Skeletal muscle tissue (tissue), 4 donors: ENCODE measurements around the gene NSD2. TPM values are rescaled to one million over a fixed set of nuclear protein-coding genes. Genes with fewer than 3 reads are reported as not detected.
"Not testable (repeated sequence)": the region's sequence is repeated elsewhere in the genome, so short reads cannot be mapped to it uniquely, and the experiment has no call there.

Experiments
- H3K27ac ChIP-seq: one replicate; pipeline ENCODE4 v1.7.0; 2013; ENCODE audit warnings: mild to moderate bottlenecking, low read depth, low read length, inconsistent platforms
- H3K27me3 ChIP-seq, 3 donors: one replicate each; pipeline ENCODE4 v1.7.0; 2013; ENCODE audit warnings: low read length in 3 of 3; ENCODE audit not compliant: control insufficient read depth in 3 of 3, insufficient read depth in 3 of 3
- H3K36me3 ChIP-seq, 3 donors: one replicate each; pipeline ENCODE4 v1.7.0; 2013; ENCODE audit warnings: low read length in 3 of 3; ENCODE audit not compliant: control insufficient read depth in 3 of 3, insufficient read depth in 3 of 3
- H3K4me1 ChIP-seq, 3 donors: one replicate each; pipeline ENCODE4 v1.7.0; 2013; ENCODE audit warnings: low read length in 3 of 3, mild to moderate bottlenecking in 3 of 3; ENCODE audit not compliant: control insufficient read depth in 3 of 3, insufficient read depth in 3 of 3
- H3K4me3 ChIP-seq, 3 donors: one replicate each; pipeline ENCODE4 v1.7.0; 2013; ENCODE audit warnings: low read length in 3 of 3
- H3K9ac ChIP-seq, 3 donors: one replicate each; pipeline ENCODE4 v1.7.0; 2013; ENCODE audit warnings: low read length in 3 of 3, mild to moderate bottlenecking in 3 of 3, moderate library complexity in 2 of 3, low read depth in 1 of 3
- H3K9me3 ChIP-seq, 3 donors: one replicate each; pipeline ENCODE4 v1.7.0; 2013; ENCODE audit warnings: low read length in 3 of 3; ENCODE audit not compliant: control insufficient read depth in 3 of 3
- total RNA-seq: library from RNA; depleted of rRNA; stranded (reverse); fragments of >200 nt; gene quantifications from one replicate; pipeline ENCODE4 v1.2.3, GENCODE V29; 2014
- donor health status: Osteomylitis.

NSD2 gene
- total RNA-seq, 1 donor from 2014 or later: 41.8 TPM

DNA sequence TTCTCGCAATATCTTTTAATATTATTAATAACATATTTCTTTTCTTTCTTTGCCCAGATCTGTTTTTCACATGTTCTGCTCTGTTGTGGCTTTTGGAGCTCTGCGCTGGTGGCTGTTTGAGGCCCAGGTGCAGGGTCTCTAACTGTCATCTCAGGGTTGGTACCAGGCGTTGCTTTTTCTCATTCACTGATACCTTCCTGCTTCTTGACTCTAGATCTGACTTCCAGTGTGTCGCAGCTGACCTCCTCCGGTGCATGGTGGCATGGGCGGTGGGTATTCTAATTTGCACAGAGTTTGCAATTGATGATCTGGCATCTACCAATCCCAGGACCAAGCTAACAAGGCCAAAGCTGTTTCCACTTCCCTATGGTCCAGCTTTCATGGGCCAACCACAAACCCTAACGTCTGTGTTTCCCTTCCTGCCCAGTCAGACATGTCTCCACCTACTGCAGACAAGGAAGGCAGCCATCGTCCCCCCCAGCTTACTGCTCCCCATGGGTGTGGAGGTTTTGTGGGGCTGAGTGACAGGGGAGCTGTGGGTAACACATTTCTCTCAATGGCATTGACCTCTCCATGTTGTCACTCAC, 40.5 kb upstream of the NSD2 start:
- Histone ChIP-seq H3K27ac (no peak overlapping the region), H3K36me3 (peaks cover 54 to 58% (median 55%) of the 10 kb centered on the region in 3 donors), H3K4me3 (no peak overlapping the region), H3K9me3 (no peaks in the 10 kb centered on the region), H3K9ac (no peak overlapping the region), H3K27me3 (no peaks in the 10 kb centered on the region), H3K4me1 (no peaks in the 10 kb centered on the region)

DNA sequence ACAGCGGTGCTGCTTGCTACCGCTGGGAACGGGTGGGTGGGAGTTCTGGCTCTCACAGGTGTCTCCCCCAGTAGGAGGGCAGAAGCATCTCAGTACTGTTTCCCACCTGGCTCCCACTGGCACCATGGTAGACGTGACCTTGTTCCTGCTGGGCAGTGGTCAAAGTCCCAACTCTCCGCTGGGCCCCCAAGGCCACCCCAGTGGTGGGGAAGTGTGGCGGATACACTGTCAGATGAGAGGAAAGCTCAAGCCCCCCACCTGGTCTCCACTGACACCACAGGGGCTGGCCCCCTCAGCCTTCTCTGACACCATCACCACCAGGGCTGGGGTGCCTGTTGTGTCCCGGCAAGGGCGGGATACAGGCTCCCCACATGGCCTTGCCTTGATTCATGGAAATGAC, 39.9 kb upstream of the NSD2 start:
- Histone ChIP-seq H3K4me1 (no peaks in the 10 kb centered on the region), H3K4me3 (no peak overlapping the region), H3K27me3 (no peaks in the 10 kb centered on the region), H3K9ac (no peak overlapping the region), H3K36me3 (peaks cover 54 to 56% (median 54%) of the 10 kb centered on the region in 3 donors), H3K27ac (no peak overlapping the region), H3K9me3 (no peaks in the 10 kb centered on the region)

DNA sequence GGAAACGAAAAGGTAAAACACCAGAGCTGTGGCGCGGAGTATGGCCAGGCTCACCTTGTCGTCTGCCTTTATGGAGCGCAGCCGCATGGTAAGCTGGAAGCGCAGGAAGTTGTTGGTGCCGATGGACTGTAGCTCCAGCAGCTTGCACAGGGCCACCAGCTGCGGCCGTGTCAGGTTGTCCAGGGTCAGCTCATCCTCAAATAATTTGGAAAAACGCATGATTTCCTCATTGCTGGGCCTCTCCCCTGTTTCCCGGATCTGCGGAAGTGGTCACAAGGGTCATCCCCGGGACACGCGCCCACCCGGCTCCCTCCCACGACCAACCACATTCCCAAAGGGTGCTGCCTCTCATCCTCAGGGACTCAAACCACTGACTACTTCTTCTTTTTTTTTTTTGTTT, 38.5 kb upstream of the NSD2 start:
- no peak overlapping the region for H3K9ac ChIP-seq
- no peaks in the 10 kb centered on the region for H3K27me3 ChIP-seq
- no peaks in the 10 kb centered on the region for H3K4me1 ChIP-seq
- peaks cover 54 to 59% (median 57%) of the 10 kb centered on the region in 3 donors for H3K36me3 ChIP-seq
- H3K4me3 ChIP-seq: no peak overlapping the region
- H3K27ac ChIP-seq: no peak overlapping the region
- H3K9me3 ChIP-seq: no peaks in the 10 kb centered on the region

DNA sequence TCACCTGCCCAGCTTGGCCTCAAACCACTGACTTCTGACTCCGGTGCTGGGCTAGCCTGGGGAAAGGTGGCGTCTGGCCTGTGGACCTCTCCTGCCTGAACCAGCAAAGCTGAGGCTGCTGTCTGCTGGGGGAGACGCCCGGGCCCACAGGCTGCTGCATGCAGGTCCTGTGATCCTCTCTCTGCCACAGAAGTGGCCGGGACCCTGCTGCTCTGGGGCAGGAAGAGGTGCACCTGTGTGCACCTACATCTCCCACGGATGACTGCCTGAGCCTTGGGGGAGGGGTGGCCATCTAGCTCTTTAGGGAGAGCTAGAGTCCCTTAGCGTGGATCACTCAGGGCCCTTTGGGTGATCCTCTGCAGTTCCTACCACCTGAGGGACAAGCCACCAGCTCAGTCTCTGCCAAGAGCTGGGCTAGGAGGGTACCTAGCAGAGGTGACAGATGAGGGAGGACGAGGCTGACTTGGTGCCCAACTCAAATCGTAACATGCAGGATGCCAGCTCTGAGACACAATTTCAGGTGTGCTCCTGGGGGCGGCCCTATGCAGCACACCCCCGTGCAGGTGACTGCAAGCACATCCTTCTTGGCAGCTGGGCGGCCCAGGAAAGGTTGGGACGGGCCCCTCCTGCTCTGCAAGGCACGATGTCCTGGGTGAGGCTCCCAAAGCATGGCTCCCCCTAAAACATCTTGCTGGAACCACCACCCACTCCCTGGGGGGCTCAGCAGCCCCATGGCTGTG, 37.7 kb upstream of the NSD2 start:
- Histone ChIP-seq H3K9ac (no peak overlapping the region), H3K36me3 (peaks cover 56 to 61% (median 57%) of the 10 kb centered on the region in 3 donors)

DNA sequence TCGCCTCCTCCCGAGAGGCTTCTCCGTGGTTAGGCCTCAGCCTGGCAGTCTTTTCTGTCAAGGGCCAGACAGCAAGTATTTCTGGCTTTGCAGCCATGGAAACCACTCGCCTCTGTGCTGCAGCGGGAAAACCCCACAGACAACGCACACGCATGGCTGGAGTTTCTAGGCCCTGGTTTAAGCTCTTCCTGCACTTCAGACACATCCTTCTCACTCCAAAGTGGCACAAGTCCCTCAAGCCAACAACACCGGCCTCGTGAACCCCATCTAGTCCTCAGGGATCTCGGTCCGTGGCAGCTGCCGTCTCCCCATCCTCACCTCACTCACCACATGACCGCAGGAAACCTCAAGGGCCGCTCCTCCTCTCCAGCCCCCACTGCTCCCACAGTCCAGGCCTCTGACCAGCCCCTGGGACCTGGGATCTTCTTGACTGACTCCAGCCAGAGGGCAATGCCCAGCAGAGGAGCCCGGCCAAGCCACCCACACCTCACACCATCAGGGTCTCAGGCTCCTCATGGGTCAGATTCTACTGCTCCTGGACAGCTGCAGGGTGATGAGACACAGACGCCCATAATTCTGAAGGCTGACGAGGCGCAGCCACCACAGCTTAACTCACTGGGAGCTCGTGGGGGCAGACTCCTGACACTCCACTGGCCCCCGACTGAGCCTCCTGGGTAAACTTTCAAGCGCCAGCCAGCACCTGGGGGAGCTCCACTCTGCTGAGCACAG, 37.0 kb upstream of the NSD2 start:
- Histone ChIP-seq H3K4me1 (no peaks in the 10 kb centered on the region), H3K9ac (no peak overlapping the region), H3K9me3 (no peaks in the 10 kb centered on the region), H3K36me3 (peaks cover 61 to 67% (median 62%) of the 10 kb centered on the region in 3 donors), H3K27ac (no peak overlapping the region), H3K27me3 (no peaks in the 10 kb centered on the region), H3K4me3 (no peak overlapping the region)

More for the DNA sequence above, 37.7 kb upstream of the NSD2 start:
- Histone ChIP-seq H3K27ac (no peak overlapping the region), H3K4me3 (no peak overlapping the region), H3K9me3 (no peaks in the 10 kb centered on the region), H3K4me1 (no peaks in the 10 kb centered on the region), H3K27me3 (no peaks in the 10 kb centered on the region)

DNA sequence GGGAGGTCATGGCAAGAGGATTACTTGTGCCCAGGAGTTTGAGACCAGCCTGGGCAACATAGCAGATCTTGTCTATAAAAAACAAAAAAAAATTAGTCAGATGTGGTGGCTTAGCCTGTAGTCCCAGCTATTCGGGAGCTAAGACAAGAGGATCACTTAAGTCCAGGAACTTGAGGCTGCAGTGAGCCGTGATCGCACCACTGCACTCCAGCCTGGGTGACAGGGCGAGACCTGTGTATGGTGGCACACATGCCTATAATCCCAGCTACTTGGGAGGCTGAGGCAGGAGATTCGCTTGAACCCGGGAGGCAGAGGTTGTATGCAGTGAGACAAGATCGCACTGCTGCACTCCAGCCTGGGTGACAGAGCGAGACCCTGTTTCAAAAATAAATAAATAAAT, 35.4 kb upstream of the NSD2 start:
- H3K4me3 ChIP-seq, H3K9me3 ChIP-seq, H3K27me3 ChIP-seq, H3K9ac ChIP-seq, H3K4me1 ChIP-seq, H3K27ac ChIP-seq: not testable (repeated sequence)
- peaks cover 67 to 74% (median 68%) of the 10 kb centered on the region in 3 donors for H3K36me3 ChIP-seq

DNA sequence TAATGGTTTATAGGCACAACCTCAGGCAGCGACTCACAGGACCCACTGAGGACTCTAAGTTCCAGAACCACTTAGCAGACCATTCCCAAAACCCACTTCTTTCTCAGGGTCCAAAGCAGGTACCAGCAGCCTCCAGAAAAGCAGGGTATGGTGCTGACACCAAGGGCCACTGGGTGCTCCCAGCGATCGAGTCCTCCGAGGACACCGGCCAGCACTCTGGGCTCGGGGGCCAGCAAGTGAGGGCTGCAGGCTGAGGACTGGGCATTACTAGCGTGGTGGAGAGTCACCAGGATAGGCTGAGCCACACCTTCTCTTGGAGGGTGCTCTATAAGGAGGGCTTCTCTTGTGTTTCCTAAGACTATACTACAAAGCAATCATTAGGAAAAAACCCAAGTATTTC, 34.5 kb upstream of the NSD2 start:
- Histone ChIP-seq H3K4me3 (no peak overlapping the region), H3K9ac (no peak overlapping the region), H3K27ac (no peak overlapping the region), H3K4me1 (peaks cover 0 to 2% (median 0%) of the 10 kb centered on the region in 3 donors), H3K9me3 (no peaks in the 10 kb centered on the region), H3K36me3 (peaks cover 64 to 74% (median 68%) of the 10 kb centered on the region in 3 donors), H3K27me3 (no peaks in the 10 kb centered on the region)

DNA sequence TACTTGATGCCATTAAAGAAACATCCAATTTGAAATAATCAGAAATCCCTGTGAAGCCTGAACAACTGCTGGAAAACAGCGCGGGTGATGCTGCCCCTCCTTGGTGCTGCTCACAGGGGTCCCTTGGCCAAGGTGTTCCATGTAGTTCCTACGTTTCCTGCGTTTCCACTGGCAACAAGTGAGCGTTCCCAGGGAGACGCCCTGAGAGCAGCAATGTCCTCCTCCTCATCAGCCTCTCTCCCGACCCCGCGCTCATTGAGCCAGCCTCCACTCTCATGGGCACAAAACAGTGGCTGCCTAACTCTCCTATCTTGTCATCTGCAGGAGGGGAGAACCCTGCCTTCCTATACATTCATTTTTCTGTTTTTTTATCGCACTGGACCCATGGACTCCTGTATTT, 34.1 kb upstream of the NSD2 start:
- no peak overlapping the region for H3K9ac ChIP-seq
- peaks cover 0 to 6% (median 4%) of the 10 kb centered on the region in 3 donors for H3K4me1 ChIP-seq
- H3K4me3 ChIP-seq: no peak overlapping the region
- peaks cover 61 to 73% (median 68%) of the 10 kb centered on the region in 3 donors for H3K36me3 ChIP-seq
- no peaks in the 10 kb centered on the region for H3K9me3 ChIP-seq
- no peaks in the 10 kb centered on the region for H3K27me3 ChIP-seq
- H3K27ac ChIP-seq: no peak overlapping the region

DNA sequence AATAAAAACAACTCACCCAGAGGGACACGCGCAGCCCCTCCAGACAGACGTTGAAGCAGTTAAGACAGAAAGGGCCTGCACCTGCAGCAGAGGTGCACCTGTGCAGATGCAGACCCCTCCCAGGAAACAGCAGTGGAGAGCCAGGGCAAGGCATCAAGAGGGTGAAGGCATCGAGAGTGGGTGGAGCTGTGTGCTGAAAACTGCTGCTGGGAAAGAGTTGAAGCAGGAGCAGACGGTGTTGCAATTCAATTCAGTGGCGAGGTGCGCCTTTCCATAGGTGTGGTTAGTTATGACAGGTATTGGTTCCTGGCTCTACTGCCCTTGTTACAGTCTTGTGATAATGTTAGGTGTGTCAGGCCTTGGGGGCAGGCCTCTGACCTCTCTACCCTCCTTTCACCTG, 31.9 kb upstream of the NSD2 start:
- Histone ChIP-seq H3K27ac (no peak overlapping the region), H3K4me3 (no peak overlapping the region), H3K36me3 (peaks cover 48 to 64% (median 57%) of the 10 kb centered on the region in 3 donors), H3K9ac (no peak overlapping the region), H3K4me1 (peaks cover 0 to 24% (median 21%) of the 10 kb centered on the region in 3 donors), H3K9me3 (no peaks in the 10 kb centered on the region), H3K27me3 (no peaks in the 10 kb centered on the region)
